Measurements from ENCODE around the gene NLRC5. TPM values are rescaled to one million over a fixed set of nuclear protein-coding genes. Genes with fewer than 3 reads are reported as not detected.
"Not testable (repeated sequence)": the region's sequence is repeated elsewhere in the genome, so short reads cannot be mapped to it uniquely, and the experiment has no call there.

The NLRC5 gene
- total RNA-seq, 1 donor from 2014 or later: 6.4 TPM

DNA sequence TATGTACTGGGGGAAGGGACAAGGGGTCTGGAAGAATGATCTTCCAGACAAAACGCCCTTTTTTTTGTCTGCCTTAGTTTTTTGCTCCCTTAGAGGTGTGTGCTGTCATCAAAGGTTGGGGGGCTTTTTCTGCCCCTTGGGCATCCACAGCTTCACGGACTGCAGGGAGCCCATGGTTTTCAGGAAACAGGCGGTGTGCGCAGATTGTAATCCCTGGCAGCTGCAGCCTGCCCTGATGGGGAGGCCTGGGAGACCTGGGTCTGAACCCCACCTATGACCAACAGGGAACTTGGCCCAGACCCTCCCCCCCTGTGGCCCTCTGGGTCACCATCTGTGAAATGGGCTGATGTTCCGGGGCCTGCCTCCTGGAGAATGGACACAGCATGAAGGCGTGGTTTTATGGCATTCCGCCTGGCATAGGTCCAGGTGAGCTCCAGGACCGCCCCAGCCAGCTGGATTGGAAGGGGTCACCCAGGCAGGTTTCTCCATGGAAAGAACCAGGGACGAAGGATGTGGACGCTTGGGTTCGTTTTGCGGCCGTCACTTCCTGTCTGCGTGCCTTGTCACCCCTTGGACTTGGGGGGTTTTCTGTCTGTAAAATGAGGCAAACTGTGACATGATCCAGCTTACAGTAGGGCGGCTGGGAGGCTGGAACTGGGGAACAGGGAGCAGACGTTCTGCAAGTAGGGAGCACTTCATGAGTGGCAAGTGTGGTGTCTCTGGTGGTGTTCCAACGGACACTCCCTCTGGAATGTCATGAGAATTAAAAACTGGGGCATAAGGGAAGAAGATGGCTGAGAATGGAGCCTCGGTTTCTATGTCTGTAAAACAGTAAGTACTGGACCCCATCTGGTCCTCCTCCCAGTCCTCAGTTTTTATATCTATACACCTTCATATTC lies 104.6 kb downstream of the NLRC5 start:
- DNase-seq (ENCODE audit: low spot score) (peak; percentile 48), ATAC-seq (no peak)

DNA sequence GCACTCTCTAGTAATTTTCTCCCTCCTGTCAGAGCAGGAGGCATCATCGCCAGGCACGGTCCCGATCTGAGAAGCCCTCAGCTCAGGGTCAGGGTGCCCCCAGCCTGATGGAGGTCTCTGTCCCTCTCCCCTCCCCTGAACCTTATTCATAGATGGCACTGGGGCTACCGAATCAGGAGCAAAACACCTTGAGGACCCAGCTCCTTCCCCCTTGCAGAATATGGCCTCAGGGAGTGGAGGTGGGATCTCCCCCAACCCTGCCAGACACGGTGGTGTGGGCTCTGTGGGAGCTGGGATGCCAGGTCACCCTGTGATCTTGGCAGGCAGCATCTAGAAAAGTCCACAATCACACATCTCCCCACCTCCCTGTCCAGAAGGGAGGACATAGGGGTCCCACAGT lies 105.6 kb downstream of the NLRC5 start:
- DNase-seq (ENCODE audit: low spot score) (no peak), ATAC-seq (no peak)

DNA sequence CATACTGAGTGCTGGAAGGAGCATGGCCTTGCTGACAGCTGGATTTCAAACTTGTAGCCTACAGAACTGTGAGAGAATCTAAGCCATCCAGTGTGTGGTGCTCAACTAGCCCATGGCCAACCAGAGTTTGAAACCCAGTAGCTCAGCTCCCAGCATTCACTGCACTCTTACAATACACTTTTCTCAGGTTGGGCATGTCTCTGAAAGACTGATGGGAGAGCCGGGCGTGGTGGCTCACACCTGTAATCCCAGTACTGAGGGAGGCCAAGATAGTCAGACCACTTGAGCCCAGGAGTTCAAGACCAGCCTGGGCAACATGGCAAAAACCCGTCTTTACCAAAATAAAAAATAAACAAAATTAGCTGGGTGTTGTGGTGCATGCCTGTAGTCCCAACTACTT lies 106.8 kb downstream of the NLRC5 start:
- no peak for DNase-seq (ENCODE audit: low spot score)
- ATAC-seq: no peak

DNA sequence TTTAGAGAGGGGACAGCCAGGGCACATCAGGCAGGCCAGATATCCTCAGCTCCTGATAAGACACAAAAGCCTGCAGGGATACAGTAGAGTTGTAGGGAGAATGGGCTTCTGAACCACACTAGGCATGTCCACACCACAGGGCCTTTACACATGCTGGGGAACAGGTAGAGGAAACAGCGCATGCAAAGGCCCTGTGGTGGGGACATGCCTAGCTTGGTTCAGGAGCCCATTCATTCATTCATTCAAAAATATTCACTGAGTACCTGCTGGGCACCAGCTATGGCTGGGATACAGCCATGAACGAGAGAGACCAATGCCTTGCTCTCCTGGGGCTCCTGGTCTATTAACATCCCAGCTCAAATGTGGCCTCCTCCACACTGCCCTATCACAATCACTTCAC lies 107.4 kb downstream of the NLRC5 start:
- no peak for ATAC-seq

DNA sequence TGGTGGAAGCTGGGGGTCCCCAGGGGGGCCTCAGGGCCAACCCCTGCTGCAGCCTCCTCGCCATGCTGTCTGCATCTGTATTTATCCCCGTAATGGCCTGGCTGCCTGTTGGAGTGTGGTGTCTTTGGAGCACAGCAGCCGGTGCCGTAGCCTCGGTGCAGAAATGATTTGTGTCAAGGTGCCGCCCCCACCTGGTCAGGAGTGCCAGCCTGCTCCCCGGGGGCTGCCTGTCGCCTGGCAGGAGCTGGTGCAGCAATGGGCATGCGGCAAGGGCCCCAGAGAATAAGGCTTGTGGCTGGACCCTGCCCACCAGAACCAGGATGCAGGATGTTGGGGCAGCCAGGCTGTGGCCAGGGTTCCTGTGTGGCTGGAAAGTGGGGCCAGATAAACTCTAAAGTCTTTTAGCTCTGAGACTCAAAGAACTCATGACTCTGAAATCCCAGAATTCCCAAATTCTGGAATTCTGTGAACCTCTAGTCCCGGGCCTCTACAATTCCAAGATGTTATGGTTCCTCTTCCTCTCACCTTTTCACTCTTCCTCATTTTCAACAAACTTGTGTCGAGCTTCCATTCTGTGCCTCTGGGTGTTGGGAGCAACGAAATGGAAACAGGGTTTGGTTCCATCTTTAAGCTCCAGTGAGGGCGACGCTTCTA lies 109.0 kb downstream of the NLRC5 start:
- no peak for DNase-seq (ENCODE audit: low spot score)

More for the DNA sequence above, 107.4 kb downstream of the NLRC5 start:
- DNase-seq (ENCODE audit: low spot score): no peak

DNA sequence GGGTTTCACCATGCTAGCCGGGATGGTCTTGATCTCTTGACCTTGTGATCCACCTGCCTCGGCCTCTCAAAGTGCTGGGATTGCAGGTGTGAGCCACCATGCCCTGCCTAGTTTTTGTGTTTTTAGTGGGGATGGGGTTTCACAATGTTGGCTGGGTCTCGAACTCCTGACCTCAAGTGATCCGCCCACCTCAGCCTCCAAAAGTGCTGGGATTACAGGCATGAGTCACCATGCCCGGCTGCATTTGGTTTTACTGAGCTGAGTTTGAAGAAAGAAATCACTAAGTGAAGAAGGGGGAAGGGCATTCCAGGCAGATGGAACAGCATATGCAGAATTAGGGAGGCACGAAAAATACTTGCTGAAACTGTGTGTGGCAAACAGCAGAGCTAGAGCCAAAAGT lies 110.6 kb downstream of the NLRC5 start:
- not testable (repeated sequence) for DNase-seq (ENCODE audit: low spot score); ATAC-seq

More for the DNA sequence above, 109.0 kb downstream of the NLRC5 start:
- ATAC-seq: no peak

DNA sequence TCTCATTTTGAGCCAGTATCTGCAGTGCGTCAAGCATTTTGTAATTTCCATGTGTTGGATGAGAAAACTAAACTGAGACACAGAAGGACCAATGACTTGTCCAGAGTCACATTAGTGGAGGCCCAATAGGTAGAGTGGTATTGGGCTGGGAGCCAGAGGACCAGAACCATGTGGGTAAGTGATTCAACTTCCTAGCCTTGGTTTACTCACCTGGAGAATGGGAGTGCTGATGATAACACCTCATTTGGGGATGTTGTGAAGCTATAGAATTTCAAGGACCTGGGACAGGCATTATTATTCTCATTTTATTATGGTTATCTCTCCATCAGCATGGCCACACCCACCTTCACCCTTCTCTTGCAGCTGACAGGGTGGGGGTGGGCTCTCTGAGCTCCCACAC lies 111.1 kb downstream of the NLRC5 start:
- ATAC-seq (no peak), DNase-seq (ENCODE audit: low spot score) (no peak)

DNA sequence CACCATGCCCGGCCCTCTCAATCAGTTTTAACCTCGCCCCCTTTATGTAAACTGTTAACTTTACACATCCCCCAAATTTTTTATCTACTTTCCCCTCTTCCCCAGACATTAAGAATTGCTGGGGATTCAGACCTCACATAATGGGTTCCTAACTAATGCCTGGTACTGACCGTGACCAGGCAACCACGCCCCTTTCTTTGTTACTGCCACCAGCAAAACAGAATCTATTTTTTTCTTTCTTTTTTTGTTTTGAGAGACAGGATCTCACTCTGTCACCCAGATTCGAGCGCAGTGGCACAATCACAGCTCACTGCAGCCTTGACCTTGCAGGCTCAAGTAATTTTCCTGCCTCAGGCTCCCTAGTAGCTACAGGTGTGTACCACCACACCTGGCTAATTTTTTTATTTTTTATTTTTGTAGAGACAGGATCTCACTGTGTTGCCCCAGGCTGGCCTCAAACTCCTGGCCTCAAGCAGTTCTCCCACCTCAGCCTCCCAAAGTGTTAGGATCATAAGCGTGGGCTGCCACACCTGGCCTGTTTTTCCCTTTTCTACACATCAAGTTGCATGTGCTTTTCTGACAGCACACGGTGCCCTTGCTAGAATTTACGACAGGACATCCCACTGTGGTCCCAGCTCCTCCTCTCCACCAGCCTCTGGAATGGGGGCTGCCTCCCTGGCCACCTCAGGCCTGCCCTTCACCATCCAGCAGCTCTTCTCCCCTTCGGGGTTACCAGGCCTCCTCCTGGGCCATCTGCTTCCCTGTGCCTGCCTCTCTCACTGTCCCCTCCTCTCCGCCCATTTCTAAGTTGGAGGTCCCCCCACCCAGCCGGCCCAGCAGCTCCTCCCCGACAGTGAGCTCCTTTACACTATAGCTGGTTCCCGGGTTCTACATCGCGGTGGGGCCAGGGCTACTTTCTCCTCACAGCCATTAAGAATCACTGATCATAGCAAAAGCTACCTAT lies 113.8 kb downstream of the NLRC5 start:
- no peak for DNase-seq (ENCODE audit: low spot score)
- no peak for ATAC-seq

DNA sequence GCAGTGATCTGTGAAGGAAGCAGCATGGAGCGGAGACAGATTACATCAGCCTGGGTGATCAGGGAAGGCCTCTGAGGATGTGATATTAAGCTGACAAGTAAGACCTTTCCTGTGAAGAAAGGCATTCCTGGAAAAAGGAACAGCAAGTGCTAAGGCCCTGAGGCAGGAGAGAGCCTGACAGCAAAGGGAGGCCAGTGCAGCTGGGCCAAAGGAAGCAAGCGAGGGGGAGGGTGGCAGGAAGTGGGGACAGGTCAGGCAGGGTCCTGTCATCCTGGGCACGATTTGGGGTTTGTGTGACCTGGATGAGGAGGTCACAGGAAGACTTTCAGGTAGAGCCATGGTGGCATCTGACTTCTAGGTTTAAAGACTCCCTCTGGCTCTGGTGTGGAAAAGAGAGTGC lies 115.3 kb downstream of the NLRC5 start:
- ATAC-seq (no peak), DNase-seq (ENCODE audit: low spot score) (no peak)

DNA sequence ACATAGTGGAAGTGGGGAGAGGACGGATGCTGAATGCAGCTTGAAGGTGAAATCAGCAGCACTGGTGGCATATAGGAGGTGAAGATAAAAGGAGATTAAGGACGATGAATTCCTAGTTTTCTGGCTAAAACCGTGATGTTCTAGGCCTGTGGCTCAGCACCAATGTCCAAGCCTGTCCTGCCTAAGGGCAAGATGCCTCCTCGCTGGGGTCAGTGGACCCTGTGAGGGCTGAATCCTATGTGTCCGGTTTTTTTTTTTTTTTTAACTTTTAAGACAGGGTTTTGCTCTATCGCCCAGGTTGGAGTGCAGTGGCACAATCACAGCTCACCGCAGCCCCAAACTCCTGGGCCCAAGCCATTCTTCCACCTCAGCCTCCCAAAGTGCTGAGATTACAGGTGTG lies 115.8 kb downstream of the NLRC5 start:
- DNase-seq (ENCODE audit: low spot score): no peak
- no peak for ATAC-seq

DNA sequence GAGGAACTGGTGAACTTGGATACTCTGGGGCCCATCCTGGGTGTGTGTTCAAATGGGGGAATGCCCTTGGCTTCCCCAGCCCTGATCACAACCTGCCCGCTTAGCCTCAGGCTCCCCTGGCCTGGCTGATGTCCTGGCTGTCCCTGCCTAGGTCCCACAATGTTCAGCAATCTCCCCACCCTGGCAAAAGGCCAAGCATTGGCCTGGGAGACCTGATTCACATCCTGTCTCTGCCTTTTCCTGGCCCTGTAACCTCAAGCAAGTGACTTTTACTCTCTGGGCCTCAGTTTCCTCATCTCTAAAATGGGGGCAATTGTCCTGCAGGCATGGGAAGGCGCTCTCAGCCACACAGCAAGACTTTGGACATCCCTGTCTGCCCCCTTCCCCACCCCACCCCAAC lies 117.4 kb downstream of the NLRC5 start:
- ATAC-seq (peak; percentile 29), DNase-seq (ENCODE audit: low spot score) (no peak)

DNA sequence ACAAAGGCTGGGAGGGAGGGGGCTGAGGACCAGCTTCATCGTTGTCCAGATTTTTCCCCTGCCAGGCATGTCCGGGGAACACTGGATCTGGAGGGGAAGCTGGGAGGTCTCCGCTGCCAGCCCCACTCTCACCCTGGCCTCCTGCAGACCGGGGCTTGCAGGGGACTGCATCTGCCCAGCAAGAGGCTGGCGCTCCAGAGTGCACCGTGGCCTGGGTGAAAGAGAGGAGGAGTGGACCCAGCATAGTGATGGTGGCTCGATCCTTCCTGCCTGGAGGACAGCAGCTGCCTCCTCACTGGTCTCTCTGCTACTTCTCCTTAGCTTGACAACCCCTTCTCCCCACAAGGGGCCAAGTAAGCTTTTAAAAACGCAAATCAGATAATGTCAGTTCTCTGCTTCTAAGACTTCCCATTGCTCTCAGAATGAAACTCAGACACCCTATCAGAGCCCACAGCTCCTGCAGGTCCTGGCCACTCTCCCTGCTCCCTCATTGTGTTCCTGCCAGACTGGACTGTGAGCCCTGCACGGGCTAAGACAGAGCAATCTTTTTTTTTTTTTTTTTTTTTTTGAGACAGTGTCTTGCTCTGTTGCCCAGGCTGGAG lies 118.1 kb downstream of the NLRC5 start:
- ATAC-seq: peak; percentile 29
- no peak for DNase-seq (ENCODE audit: low spot score)

DNA sequence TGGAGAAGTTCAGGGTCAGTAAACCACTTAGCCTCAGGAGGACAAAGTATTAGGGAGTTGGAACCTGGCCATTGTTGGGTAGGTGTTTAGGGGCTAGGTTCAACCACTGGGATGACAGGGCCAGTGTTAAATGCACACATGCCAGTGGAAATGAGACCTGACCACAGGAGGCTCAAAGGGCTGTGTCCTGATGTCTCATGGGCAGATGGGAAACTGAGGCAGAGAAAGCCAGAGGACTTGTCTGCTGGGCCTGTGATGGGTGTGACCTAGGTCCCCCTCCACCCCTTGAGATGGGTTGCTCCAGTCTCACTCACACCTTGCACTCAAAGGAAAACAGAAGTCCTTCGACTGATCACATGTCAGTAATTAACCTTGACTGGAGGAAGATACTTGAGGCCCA lies 119.1 kb downstream of the NLRC5 start:
- no peak for ATAC-seq
- no peak for DNase-seq (ENCODE audit: low spot score)

DNA sequence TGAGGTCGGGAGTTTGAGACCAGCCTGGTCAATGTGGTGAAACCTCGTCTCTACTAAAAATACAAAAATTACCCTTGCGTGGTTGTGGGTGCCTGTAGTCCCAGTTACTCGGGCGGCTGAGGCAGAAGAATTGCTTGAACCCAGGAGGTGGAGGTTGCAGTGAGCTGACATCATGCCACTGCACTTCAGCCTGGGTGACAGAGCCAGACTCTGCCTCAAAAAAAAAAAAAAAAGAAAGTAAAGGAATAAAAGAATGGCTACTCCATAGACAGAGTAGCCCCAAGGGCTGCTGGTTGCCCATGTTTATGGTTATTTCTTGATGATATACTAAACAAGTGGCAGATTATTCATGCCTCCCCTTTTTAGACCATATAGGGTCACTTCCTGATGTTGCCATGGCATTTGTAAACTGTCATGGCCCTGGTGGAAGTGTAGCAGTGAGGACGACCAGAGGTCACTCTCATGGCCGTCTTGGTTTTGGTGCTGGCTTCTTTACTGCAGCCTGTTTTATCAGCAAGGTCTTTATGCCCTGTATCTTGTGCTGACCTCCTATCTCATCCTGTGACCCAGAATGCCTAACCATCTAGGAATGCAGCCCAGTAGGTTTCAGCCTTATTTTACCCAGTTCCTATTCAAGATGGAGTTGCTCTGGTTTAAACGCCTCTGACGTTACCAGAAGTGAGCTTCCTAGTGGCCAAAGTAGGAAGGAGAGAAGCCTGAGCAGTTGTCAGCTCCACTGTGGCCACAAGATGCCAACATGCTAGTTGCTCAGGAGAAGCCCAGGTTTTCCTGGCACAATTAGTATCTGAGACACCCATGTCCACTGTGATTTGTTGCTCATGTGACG lies 120.1 kb downstream of the NLRC5 start:
- ATAC-seq; DNase-seq (ENCODE audit: low spot score): not testable (repeated sequence)

DNA sequence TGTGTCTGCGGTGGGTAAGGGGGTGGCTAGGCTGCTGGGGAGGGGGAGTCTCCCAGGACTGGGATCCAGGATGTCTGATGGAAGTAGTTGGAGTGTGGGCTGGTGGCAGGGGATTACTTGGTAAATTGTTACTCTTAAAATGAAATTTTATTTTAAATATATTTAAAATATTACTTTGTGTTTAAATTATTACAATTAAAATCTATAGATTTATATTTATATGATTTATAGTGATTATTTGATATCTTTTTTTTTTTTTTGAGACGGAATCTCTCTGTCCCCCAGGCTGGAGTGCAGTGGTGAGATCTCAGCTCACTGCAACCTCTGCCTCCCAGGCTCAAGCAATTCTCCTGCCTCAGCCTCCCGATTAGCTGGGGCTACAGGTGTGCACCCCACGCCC lies 121.6 kb downstream of the NLRC5 start:
- DNase-seq (ENCODE audit: low spot score) (no peak), ATAC-seq (no peak)

DNA sequence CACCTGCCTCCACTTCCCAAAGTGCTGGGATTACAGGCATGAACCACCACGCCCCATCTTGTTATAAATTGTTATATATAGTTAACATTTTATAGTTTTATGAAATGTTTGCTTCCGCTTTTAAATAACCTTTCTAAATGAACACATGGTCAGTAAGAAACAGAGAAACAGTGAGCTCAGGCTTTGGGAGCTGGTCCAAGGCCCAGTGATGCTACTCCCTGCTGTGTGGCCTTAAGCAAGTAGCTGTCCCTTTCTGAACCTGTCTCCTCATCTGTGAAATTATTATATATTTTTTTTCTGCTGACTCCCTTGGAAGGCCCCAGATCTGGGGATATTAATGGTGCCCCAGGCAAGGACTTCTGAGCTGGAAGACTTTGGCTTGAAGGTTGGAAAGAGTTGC lies 122.1 kb downstream of the NLRC5 start:
- no peak for ATAC-seq
- DNase-seq (ENCODE audit: low spot score): no peak

DNA sequence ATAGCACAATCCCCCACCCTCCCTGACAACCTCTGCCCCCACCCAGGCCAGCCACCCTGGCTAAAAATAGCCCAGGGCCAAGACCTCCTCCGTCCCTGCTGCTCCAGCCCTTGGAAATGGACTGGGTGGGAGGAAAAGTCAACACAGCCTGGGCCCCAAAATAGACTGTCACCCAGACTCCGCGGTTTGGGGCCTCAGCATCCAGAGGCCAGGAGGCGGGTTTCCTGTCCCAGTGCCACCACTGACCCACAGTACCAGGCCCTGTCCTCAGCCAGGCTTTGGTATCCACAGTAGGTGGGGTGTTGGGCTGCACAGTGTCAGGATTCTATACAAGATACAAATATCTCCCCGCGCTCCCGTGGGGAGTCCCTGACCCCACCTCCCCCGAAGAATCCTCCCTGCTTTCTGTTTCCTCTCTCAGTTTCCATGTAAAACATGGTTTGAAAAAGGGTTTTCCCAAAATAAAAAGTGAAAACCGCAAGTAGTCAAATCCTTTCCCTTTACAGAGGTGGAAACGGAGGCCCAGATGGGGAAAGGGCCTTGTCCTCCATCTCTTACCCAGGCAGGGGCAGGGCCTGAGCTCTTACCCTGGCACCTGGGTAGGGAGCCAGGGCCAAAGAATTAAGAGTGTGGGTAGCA lies 123.2 kb downstream of the NLRC5 start:
- DNase-seq (ENCODE audit: low spot score) (no peak), ATAC-seq (no peak)

DNA sequence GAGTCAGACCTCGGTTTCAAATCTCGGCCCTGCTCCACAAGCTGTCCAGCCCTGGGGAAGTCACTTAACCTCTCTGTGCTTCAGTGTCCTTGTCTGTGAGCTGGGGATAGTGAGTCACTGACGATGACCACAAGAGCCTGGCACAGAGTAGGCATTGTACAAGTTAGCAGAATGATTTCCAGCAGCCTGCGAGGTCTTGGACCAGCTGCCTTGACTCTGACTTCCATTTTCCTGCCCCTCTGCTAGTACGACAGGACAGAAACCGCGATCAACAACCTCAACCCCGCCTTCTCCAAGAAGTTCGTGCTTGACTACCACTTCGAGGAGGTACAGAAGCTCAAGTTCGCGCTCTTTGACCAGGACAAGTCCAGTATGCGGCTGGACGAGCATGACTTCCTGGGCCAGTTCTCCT lies 123.7 kb downstream of the NLRC5 start:
- ATAC-seq (no peak), DNase-seq (ENCODE audit: low spot score) (no peak)

DNA sequence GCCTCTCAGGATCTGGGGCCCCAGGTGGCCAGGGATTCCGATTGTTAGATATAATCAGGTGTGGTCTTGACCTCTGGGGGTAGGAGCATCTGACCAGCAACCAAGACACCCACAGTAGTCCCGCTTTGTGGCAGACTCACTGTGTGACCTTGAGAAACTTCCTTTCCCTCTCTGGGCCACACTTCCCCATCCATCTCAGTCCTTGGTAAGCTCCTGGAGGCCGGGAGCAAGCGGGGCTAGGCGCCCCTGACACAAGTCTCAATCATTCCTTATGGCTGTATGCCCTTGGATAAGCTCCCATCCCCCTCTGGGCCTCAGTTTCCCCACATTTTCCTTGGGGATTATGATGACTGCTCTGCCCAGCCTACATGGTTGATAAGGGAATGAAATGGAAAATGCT lies 124.3 kb downstream of the NLRC5 start:
- DNase-seq (ENCODE audit: low spot score) (no peak), ATAC-seq (no peak)

Data from left lobe of liver (tissue), 2 donors.